HepG2 (cell line): ENCODE results near the gene FITM1. TPM values are rescaled to one million over a fixed set of nuclear protein-coding genes. Genes with fewer than 3 reads are reported as not detected.

Experiments used
- BATF2 ChIP-seq: sonication (generic); formaldehyde crosslinking; IDR thresholded peaks from 2 replicates; pipeline ENCODE4 v1.8.0; 2022; ENCODE audit warnings: mild to moderate bottlenecking, missing genetic modification reagents, moderate library complexity
- FOXC1 ChIP-seq: sonication (generic); formaldehyde crosslinking; IDR thresholded peaks from 2 replicates; pipeline ENCODE4 v1.8.0; 2022; ENCODE audit warnings: mild to moderate bottlenecking, missing genetic modification reagents, borderline replicate concordance
- MEIS2 ChIP-seq: sonication (generic); formaldehyde crosslinking; IDR thresholded peaks from 2 replicates; pipeline ENCODE4 v1.9.0; 2021; ENCODE audit warnings: mild to moderate bottlenecking, missing genetic modification reagents
- MIER3 ChIP-seq: IDR thresholded peaks from 2 replicates; pipeline ENCODE4 v1.6.1; 2016; ENCODE audit warnings: missing compliant biosample characterization, borderline replicate concordance
- MXI1 ChIP-seq: IDR thresholded peaks from 3 replicates; pipeline ENCODE4 v1.6.1; 2012; ENCODE audit warnings: low read depth, low read length, inconsistent platforms, borderline replicate concordance
- NAIF1 ChIP-seq: sonication (generic); formaldehyde crosslinking; IDR thresholded peaks from 2 replicates; pipeline ENCODE4 v1.5.0; 2020; ENCODE audit warnings: mild to moderate bottlenecking, missing genetic modification reagents, borderline replicate concordance
- PHB2 ChIP-seq: fragments of 450-650 bp; IDR thresholded peaks from 2 replicates; pipeline ENCODE4 v1.6.1; 2018; ENCODE audit not compliant: partially characterized antibody
- SAP130 ChIP-seq: IDR thresholded peaks from 2 replicates; pipeline ENCODE4 v1.6.1; 2016; ENCODE audit warnings: low read depth
- SIN3A ChIP-seq: IDR thresholded peaks from 2 replicates; pipeline ENCODE4 v1.6.1; 2011; ENCODE audit warnings: low read depth, mild to moderate bottlenecking, control low read depth, low read length, borderline replicate concordance
- SUZ12 ChIP-seq: fragments of 150-350 bp; IDR thresholded peaks from 2 replicates; pipeline ENCODE4 v1.6.1; 2014; ENCODE audit warnings: low read depth, low read length
- ZBTB42 ChIP-seq: sonication (generic); formaldehyde crosslinking; IDR thresholded peaks from 2 replicates; pipeline ENCODE4 v1.5.0; 2020; ENCODE audit warnings: mild to moderate bottlenecking, missing genetic modification reagents
- ZFP91 ChIP-seq: sonication (generic); formaldehyde crosslinking; IDR thresholded peaks from 2 replicates; pipeline ENCODE4 v1.9.0; 2022; ENCODE audit warnings: missing genetic modification reagents, mild to moderate bottlenecking, borderline replicate concordance
- ZNF281 ChIP-seq: sonication (generic); formaldehyde crosslinking; IDR thresholded peaks from 2 replicates; pipeline ENCODE4 v1.4.0; 2020; ENCODE audit warnings: missing genetic modification reagents, borderline replicate concordance
- ZNF296 ChIP-seq: sonication (generic); formaldehyde crosslinking; conservative IDR thresholded peaks from 2 replicates; pipeline ENCODE4 v1.5.0; 2020; ENCODE audit warnings: mild to moderate bottlenecking, missing genetic modification reagents
- ZNF329 ChIP-seq: sonication (generic); formaldehyde crosslinking; IDR thresholded peaks from 2 replicates; pipeline ENCODE4 v1.9.0; 2021; ENCODE audit warnings: low read depth, mild to moderate bottlenecking, missing genetic modification reagents
- ZNF709 ChIP-seq: sonication (generic); formaldehyde crosslinking; IDR thresholded peaks from 2 replicates; pipeline ENCODE4 v1.5.0; 2020; ENCODE audit warnings: mild to moderate bottlenecking, missing genetic modification reagents
- ZSCAN29 ChIP-seq: sonication (generic); formaldehyde crosslinking; conservative IDR thresholded peaks from 2 replicates; pipeline ENCODE4 v1.4.0; 2020; ENCODE audit warnings: mild to moderate bottlenecking, missing genetic modification reagents
- polyA plus RNA-seq, 8 experiments: library from polyadenylated mRNA; depleted of rRNA in 3 of 8; stranded (reverse) in 7 of 8; unstranded in 1 of 8; fragments of >200 nt; fragmentation: Illumina TruSeq in 4 of 8; extraction: Trizol in 4 of 8; gene quantifications; 2 replicates each; pipeline versions ENCODE4 v1.2.1 to v1.2.3, GENCODE V29; 2011 to 2016; ENCODE audit warnings: low read depth in 4 of 8, missing spikeins in 1 of 8, mixed read lengths in 1 of 8; ENCODE audit not compliant: insufficient read depth in 1 of 8
- total RNA-seq, 5 experiments: library from RNA; depleted of rRNA; stranded (reverse); fragments of >200 nt; fragmentation: Illumina TruSeq; extraction: Trizol; gene quantifications; 2 replicates each; pipeline ENCODE4 v1.2.3, GENCODE V29; 2016; ENCODE audit warnings: low read depth in 1 of 5
- TF ChIP-seq, protein P1 (sequence below): sonication (generic); formaldehyde crosslinking; IDR thresholded peaks from 2 replicates; pipeline ENCODE4 v1.8.0; 2023; ENCODE audit warnings: mild to moderate bottlenecking, missing genetic modification reagents
- TF ChIP-seq, protein P2 (sequence below): IDR thresholded peaks from 2 replicates; pipeline ENCODE4 v1.6.1; 2016; ENCODE audit warnings: missing genetic modification reagents, missing compliant biosample characterization
- TF ChIP-seq, protein P3 (sequence below): sonication (generic); formaldehyde crosslinking; IDR thresholded peaks from 2 replicates; pipeline ENCODE4 v1.9.0; 2021; ENCODE audit warnings: missing genetic modification reagents, mild to moderate bottlenecking, borderline replicate concordance

The FITM1 gene
- total and polyA plus RNA-seq, 2 of the 13 experiments (the other 11 are each of a cell fraction or from before 2014, with no cell fraction given), result 2.7 to 5.8 TPM

GRCh38 chr14:24130717-24131548, 474 bp downstream of the FITM1 start (continued):
- TF ChIP-seq ZNF281 (CRISPR knock-in tag) (0 out of 2 replicates have a peak, but pooled peaks have one; percentile 6), MIER3 (CRISPR knock-in tag) (peak; percentile 84), FOXC1 (no peak), ZNF296 (CRISPR knock-in tag) (no peak), ZNF329 (CRISPR knock-in tag) (no peak), MXI1 (peak; percentile 60; the same call in 1 of the 3 replicates), ZFP91 (CRISPR knock-in tag) (no peak), ZNF709 (CRISPR knock-in tag) (no peak), SIN3A (peak; percentile 82; the same call in 1 of the 2 replicates), MEIS2 (CRISPR knock-in tag) (peak; percentile 76), SAP130 (CRISPR knock-in tag) (peak; percentile 95), ZSCAN29 (CRISPR knock-in tag) (0 out of 2 replicates have a peak, but pooled peaks have one; percentile 56), BATF2 (0 out of 2 replicates have a peak, but pooled peaks have one; percentile 69), PHB2 (no peak), ZBTB42 (CRISPR knock-in tag) (no peak), NAIF1 (CRISPR knock-in tag) (no peak), SUZ12 (no peak)
- TF ChIP-seq, protein P1, sequence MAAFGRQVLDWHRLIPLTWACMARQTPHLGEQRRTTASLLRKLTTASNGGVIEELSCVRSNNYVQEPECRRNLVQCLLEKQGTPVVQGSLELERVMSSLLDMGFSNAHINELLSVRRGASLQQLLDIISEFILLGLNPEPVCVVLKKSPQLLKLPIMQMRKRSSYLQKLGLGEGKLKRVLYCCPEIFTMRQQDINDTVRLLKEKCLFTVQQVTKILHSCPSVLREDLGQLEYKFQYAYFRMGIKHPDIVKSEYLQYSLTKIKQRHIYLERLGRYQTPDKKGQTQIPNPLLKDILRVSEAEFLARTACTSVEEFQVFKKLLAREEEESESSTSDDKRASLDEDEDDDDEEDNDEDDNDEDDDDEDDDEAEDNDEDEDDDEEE (CRISPR knock-in tag), result 0 out of 2 replicates have a peak, but pooled peaks have one; percentile 37
- TF ChIP-seq, protein P2, sequence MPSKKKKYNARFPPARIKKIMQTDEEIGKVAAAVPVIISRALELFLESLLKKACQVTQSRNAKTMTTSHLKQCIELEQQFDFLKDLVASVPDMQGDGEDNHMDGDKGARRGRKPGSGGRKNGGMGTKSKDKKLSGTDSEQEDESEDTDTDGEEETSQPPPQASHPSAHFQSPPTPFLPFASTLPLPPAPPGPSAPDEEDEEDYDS, result 0 out of 2 replicates have a peak, but pooled peaks have one; percentile 51
- TF ChIP-seq, protein P3, sequence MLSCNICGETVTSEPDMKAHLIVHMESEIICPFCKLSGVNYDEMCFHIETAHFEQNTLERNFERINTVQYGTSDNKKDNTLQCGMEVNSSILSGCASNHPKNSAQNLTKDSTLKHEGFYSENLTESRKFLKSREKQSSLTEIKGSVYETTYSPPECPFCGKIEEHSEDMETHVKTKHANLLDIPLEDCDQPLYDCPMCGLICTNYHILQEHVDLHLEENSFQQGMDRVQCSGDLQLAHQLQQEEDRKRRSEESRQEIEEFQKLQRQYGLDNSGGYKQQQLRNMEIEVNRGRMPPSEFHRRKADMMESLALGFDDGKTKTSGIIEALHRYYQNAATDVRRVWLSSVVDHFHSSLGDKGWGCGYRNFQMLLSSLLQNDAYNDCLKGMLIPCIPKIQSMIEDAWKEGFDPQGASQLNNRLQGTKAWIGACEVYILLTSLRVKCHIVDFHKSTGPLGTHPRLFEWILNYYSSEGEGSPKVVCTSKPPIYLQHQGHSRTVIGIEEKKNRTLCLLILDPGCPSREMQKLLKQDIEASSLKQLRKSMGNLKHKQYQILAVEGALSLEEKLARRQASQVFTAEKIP, result no peak
